Gastrocnemius medialis (tissue), 4 donors: Measurements from ENCODE around the gene GALK2. TPM values are rescaled to one million over a fixed set of nuclear protein-coding genes. Genes with fewer than 3 reads are reported as not detected.

ENCODE experiments used
- ATAC-seq, 2 donors: fragments of 150-250 bp; one replicate each; pipeline ENCODE4 v1.9.1; 2016
- DNase-seq, 2 donors: peaks; one replicate each; pipeline ENCODE4 v3.0.0-alpha.2; 2019
- H3K27ac ChIP-seq, 4 donors: fragments of 200-600 bp; sonication (generic); 1 replicate in 1 of 4; 2 replicates in 3 of 4; pipeline ENCODE4 v1.5.1; 2016 to 2018; ENCODE audit warnings: mild to moderate bottlenecking in 2 of 4, moderate library complexity in 1 of 4
- H3K27me3 ChIP-seq, 3 donors: fragments of 200-600 bp; sonication (generic) in 2 of 3; 1 replicate in 1 of 3; 2 replicates in 2 of 3; pipeline versions ENCODE4 v1.5.1 to v1.6.0; 2016 to 2019; ENCODE audit warnings: mild to moderate bottlenecking in 1 of 3, moderate library complexity in 1 of 3
- H3K36me3 ChIP-seq, 2 donors: fragments of 200-600 bp; sonication (generic) in 1 of 2; one replicate each; pipeline ENCODE4 v1.5.1; 2017 to 2018
- H3K4me1 ChIP-seq, 2 donors: fragments of 200-600 bp; sonication (generic) in 1 of 2; one replicate each; pipeline ENCODE4 v1.5.1; 2016 to 2017; ENCODE audit warnings: mild to moderate bottlenecking in 2 of 2
- H3K4me3 ChIP-seq, 4 donors: fragments of 200-600 bp; sonication (generic) in 3 of 4; 1 replicate in 1 of 4; 2 replicates in 3 of 4; pipeline ENCODE4 v1.5.1; 2016 to 2019; ENCODE audit warnings: mild to moderate bottlenecking in 2 of 4
- H3K9me3 ChIP-seq, 3 donors: fragments of 200-600 bp; sonication (generic) in 2 of 3; 1 replicate in 1 of 3; 2 replicates in 2 of 3; pipeline ENCODE4 v1.5.1; 2016 to 2019
- CTCF ChIP-seq, 5 experiments: fragments of 450-650 bp in 3 of 5; fragments of 200-600 bp in 2 of 5; sonication (generic) in 2 of 5; IDR thresholded peaks in 4 of 5; conservative IDR thresholded peaks in 1 of 5; 1 replicate in 4 of 5; 2 replicates in 1 of 5; pipeline ENCODE4 v1.5.1; 2016 to 2019; ENCODE audit warnings: antibody characterized with exemption in 5 of 5, mild to moderate bottlenecking in 3 of 5, moderate library complexity in 3 of 5
- POLR2A ChIP-seq, 2 donors: fragments of 450-650 bp; IDR thresholded peaks; one replicate each; pipeline ENCODE4 v1.6.1; 2017; ENCODE audit warnings: antibody characterized with exemption in 2 of 2, mild to moderate bottlenecking in 2 of 2, moderate library complexity in 2 of 2
- in situ Hi-C, 4 donors: fragments of 200-750 bp; cut with MboI; loops; one replicate each; pipeline versions ENCODE4 v1.15.0 to v1.8.0; 2017; ENCODE audit warnings: low sequenced_read_pairs in 4 of 4
- intact Hi-C: fragments of 100-400 bp; cut with DNase I; formaldehyde crosslinking; loops from one replicate; pipeline ENCODE4 v1.15.1; 2023; ENCODE audit warnings: low total_unique reads
- total RNA-seq, 4 donors: library from RNA; depleted of rRNA; stranded (reverse); fragments of >200 nt; gene quantifications; one replicate each; pipeline versions ENCODE4 v1.1.0 to v1.2.3, GENCODE V29; 2016

Gene GALK2
- total RNA-seq, 4 donors from 2014 or later, result 19.1 to 29.5 (median 22.9) TPM

GRCh38 chr15:49215768-49216739, 46.0 kb downstream of the GALK2 start:
- no peaks in the 10 kb centered on the region for H3K4me1 ChIP-seq
- in situ Hi-C loops (no loop called here), intact Hi-C loops (no loop called here)
- no peaks in the 10 kb centered on the region for H3K27me3 ChIP-seq
- H3K27ac ChIP-seq, result no peak overlapping the region
- ATAC-seq (peak in 1 of 2 donors; percentile 56), DNase-seq (peak in 1 of 2 donors; percentile 17)
- no peak for TF ChIP-seq POLR2A (IDR thresholded peaks at IDR 0.05)
- no peak for TF ChIP-seq CTCF (IDR thresholded peaks at IDR 0.05 in 4 of 5, conservative IDR thresholded peaks at IDR 0.05 in 1 of 5)
- no peaks in the 10 kb centered on the region for H3K36me3 ChIP-seq
- no peaks in the 10 kb centered on the region for H3K9me3 ChIP-seq
- no peak overlapping the region for H3K4me3 ChIP-seq

- Histone ChIP-seq H3K27ac (no peak overlapping the region), H3K4me1 (no peaks in the 10 kb centered on the region), H3K36me3 (no peaks in the 10 kb centered on the region), H3K4me3 (no peak overlapping the region), H3K9me3 (no peaks in the 10 kb centered on the region), H3K27me3 (no peaks in the 10 kb centered on the region)
- intact Hi-C loops (no loop called here), in situ Hi-C loops (loop anchor here in 1 of 4 donors (10.0 kb wide), 1 partner anchor 201 kb away; the partner anchor contains the start of gene FGF7)
- DNase-seq, result no peak
- TF ChIP-seq POLR2A (IDR thresholded peaks at IDR 0.05) (no peak), CTCF (IDR thresholded peaks at IDR 0.05 in 4 of 5, conservative IDR thresholded peaks at IDR 0.05 in 1 of 5) (no peak)
- ATAC-seq, result no peak
Measured at GRCh38 chr15:49223536-49224274, 53.7 kb downstream of the GALK2 start.

GRCh38 chr15:49225572-49226281, 55.7 kb downstream of the GALK2 start:
- intact Hi-C loops (no loop called here), in situ Hi-C loops (loop anchor here in 2 of 4 donors (10.0 to 25.0 kb wide), 3 partner anchors 199 to 912 kb away; partner anchors contain the start of genes DTWD1 (in 1 of the 2), FAM227B (in 1 of the 2) and FGF7 (in 1 of the 2))
- ATAC-seq (no peak), DNase-seq (no peak)
- H3K36me3 ChIP-seq, result no peaks in the 10 kb centered on the region
- no peak overlapping the region for H3K4me3 ChIP-seq
- H3K27ac ChIP-seq, result no peak overlapping the region
- H3K27me3 ChIP-seq, result no peaks in the 10 kb centered on the region
- H3K4me1 ChIP-seq, result peaks cover 4 to 5% of the 10 kb centered on the region in 2 donors
- TF ChIP-seq POLR2A (IDR thresholded peaks at IDR 0.05) (no peak), CTCF (IDR thresholded peaks at IDR 0.05 in 4 of 5, conservative IDR thresholded peaks at IDR 0.05 in 1 of 5) (no peak)
- no peaks in the 10 kb centered on the region for H3K9me3 ChIP-seq

GRCh38 chr15:49227602-49228001, 57.6 kb downstream of the GALK2 start:
- in situ Hi-C loops (loop anchor here in 2 of 4 donors (10.0 to 25.0 kb wide), 3 partner anchors 197 to 910 kb away; partner anchors contain the start of genes DTWD1 (in 1 of the 2), FAM227B (in 1 of the 2) and FGF7 (in 1 of the 2)), intact Hi-C loops (no loop called here)
- no peaks in the 10 kb centered on the region for H3K9me3 ChIP-seq
- peaks cover 4 to 5% of the 10 kb centered on the region in 2 donors for H3K4me1 ChIP-seq
- no peaks in the 10 kb centered on the region for H3K36me3 ChIP-seq
- no peak overlapping the region for H3K4me3 ChIP-seq
- DNase-seq, result no peak
- TF ChIP-seq CTCF (IDR thresholded peaks at IDR 0.05 in 4 of 5, conservative IDR thresholded peaks at IDR 0.05 in 1 of 5) (no peak), POLR2A (IDR thresholded peaks at IDR 0.05) (no peak)
- no peaks in the 10 kb centered on the region for H3K27me3 ChIP-seq
- H3K27ac ChIP-seq, result no peak overlapping the region
- no peak for ATAC-seq
